ENCODE measurements around the gene EMCN.
"Not testable (repeated sequence)": the region's sequence is repeated elsewhere in the genome, so short reads cannot be mapped to it uniquely, and the experiment has no call there.

EMCN gene

GRCh38 chr4:100372432-100372831 lies 145.4 kb downstream of the EMCN start:
- no peak for DNase-seq

GRCh38 chr4:100369871-100370270 lies 148.0 kb downstream of the EMCN start:
- DNase-seq = no peak

GRCh38 chr4:100367451-100367850 lies 150.4 kb downstream of the EMCN start:
- no peak for DNase-seq

GRCh38 chr4:100366213-100366612 lies 151.6 kb downstream of the EMCN start:
- DNase-seq = no peak

GRCh38 chr4:100362366-100362765 lies 155.5 kb downstream of the EMCN start:
- DNase-seq = no peak

- DNase-seq = no peak
Measured at GRCh38 chr4:100361336-100361735, 156.5 kb downstream of the EMCN start.

GRCh38 chr4:100360211-100360610 lies 157.6 kb downstream of the EMCN start:
- DNase-seq = no peak

GRCh38 chr4:100359441-100359840 lies 158.4 kb downstream of the EMCN start:
- DNase-seq = no peak

GRCh38 chr4:100357542-100357941 lies 160.3 kb downstream of the EMCN start:
- no peak for DNase-seq

GRCh38 chr4:100356172-100356571 lies 161.7 kb downstream of the EMCN start:
- DNase-seq = no peak

GRCh38 chr4:100352352-100352751 lies 165.5 kb downstream of the EMCN start:
- DNase-seq = not testable (repeated sequence)

- DNase-seq = no peak
Measured at GRCh38 chr4:100348473-100348872, 169.3 kb downstream of the EMCN start.

- DNase-seq = no peak
Measured at GRCh38 chr4:100347241-100347640, 170.6 kb downstream of the EMCN start.

- no peak for DNase-seq
Measured at GRCh38 chr4:100345585-100345984, 172.2 kb downstream of the EMCN start.
